HG03432 (cell line): Measurements from ENCODE around the gene ANTKMT.
"Not testable (repeated sequence)": the region's sequence is repeated elsewhere in the genome, so short reads cannot be mapped to it uniquely, and the experiment has no call there.

Experiments used
- ATAC-seq: cut with Tn5 transposase; IDR thresholded peaks from one replicate; pipeline ENCODE4 v1.9.1; 2021; ENCODE audit warnings: mild to moderate bottlenecking, moderate library complexity; ENCODE audit not compliant: unreplicated experiment

ANTKMT gene

GRCh38 chr16:740459-740763, 19.5 kb downstream of the ANTKMT start:
- peak; percentile 17 for ATAC-seq

GRCh38 chr16:740764-741505, 20.0 kb downstream of the ANTKMT start, which contains the start of gene CIAO3:
TSS of gene CIAO3 (minus strand) at chr16:740997. CDS start at chr16:740985, 12 bp downstream.
- peak; percentile 80 for ATAC-seq

GRCh38 chr16:741986-742629, 21.2 kb downstream of the ANTKMT start:
- ATAC-seq: no peak

- ATAC-seq: not testable (repeated sequence)
Observed at GRCh38 chr16:742894-743293, 21.9 kb downstream of the ANTKMT start.

GRCh38 chr16:743794-744500, 23.0 kb downstream of the ANTKMT start:
- ATAC-seq: no peak

- no peak for ATAC-seq
Observed at GRCh38 chr16:745739-746138, 24.8 kb downstream of the ANTKMT start.

- ATAC-seq: no peak
Observed at GRCh38 chr16:746637-747036, 25.7 kb downstream of the ANTKMT start.

- ATAC-seq: no peak
Observed at GRCh38 chr16:747978-748746, 27.2 kb downstream of the ANTKMT start.

GRCh38 chr16:749010-749409, 28.1 kb downstream of the ANTKMT start:
- no peak for ATAC-seq

- no peak for ATAC-seq
Observed at GRCh38 chr16:750485-750884, 29.5 kb downstream of the ANTKMT start.

GRCh38 chr16:751152-752006, 30.4 kb downstream of the ANTKMT start:
- no peak for ATAC-seq

- ATAC-seq: no peak
Observed at GRCh38 chr16:752007-752312, 31.0 kb downstream of the ANTKMT start.

GRCh38 chr16:754121-754607, 33.2 kb downstream of the ANTKMT start:
- ATAC-seq: not testable (repeated sequence)

- ATAC-seq: no peak
Observed at GRCh38 chr16:754656-755055, 33.7 kb downstream of the ANTKMT start.

- ATAC-seq: no peak
Observed at GRCh38 chr16:756428-756827, 35.5 kb downstream of the ANTKMT start.

GRCh38 chr16:759110-759910, 38.4 kb downstream of the ANTKMT start:
- ATAC-seq: no peak

GRCh38 chr16:760065-760464, 39.1 kb downstream of the ANTKMT start:
- no peak for ATAC-seq

- no peak for ATAC-seq
Observed at GRCh38 chr16:760545-761343, 39.8 kb downstream of the ANTKMT start, which contains the start of gene MSLN. TSS of gene MSLN (plus strand) at chr16:760734. CDS start at chr16:762681, 1,947 bp downstream.
